ES-I3 (cell line): ENCODE data around the gene ADARB1.
"Not testable (repeated sequence)": the region's sequence is repeated elsewhere in the genome, so short reads cannot be mapped to it uniquely, and the experiment has no call there.

Source experiments
- H3K36me3 ChIP-seq: 2 replicates; pipeline ENCODE4 v1.6.1; 2013; ENCODE audit warnings: mild to moderate bottlenecking, low read length, control low read depth, moderate library complexity; ENCODE audit not compliant: insufficient read depth
- H3K4me1 ChIP-seq: 2 replicates; pipeline ENCODE4 v1.6.1; 2013; ENCODE audit warnings: mild to moderate bottlenecking, control low read depth, low read length; ENCODE audit not compliant: insufficient read depth
- H3K9ac ChIP-seq: 2 replicates; pipeline ENCODE4 v1.6.1; 2013; ENCODE audit warnings: low read depth, mild to moderate bottlenecking, low read length, moderate library complexity
- H3K9me3 ChIP-seq: 2 replicates; pipeline ENCODE4 v1.6.1; 2013; ENCODE audit warnings: mild to moderate bottlenecking, low read length, moderate library complexity; ENCODE audit not compliant: control insufficient read depth, insufficient read depth

ADARB1 gene

DNA sequence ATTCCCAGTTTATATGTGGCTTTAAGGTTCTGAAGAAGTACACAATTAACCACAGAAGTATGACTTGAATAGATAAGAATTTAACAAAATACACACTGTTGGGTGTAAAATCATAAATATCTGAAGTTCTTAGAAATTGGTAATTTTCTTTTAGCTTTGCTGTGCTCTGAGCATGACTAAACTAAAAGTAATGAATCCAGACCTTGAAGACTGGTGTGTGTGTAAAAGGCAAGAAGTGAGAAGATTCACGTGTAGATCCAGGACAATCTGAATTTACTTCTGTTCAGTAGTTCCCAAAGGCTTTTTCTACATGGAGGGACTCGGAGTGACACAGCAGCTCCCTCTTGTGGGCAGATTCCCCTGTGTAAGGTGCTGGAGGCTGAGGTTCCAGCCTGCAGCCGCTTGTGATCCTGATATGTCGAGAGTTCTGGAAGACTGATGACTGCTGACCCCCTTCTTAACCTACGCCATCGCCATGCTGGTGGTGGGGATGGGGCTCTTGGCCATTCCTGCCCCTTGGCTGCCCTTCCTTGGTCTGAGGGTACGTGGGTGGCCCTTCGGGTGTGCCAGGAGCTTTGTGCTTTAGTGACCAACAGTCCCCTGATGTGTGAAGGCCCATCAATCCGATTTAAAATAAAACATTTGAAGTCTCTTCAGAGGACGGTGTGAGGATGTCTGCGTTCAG lies 62.7 kb downstream of the ADARB1 start:
- H3K4me1 ChIP-seq: no peaks in the 10 kb centered on the region
- no peaks in the 10 kb centered on the region for H3K36me3 ChIP-seq
- H3K9me3 ChIP-seq: no peaks in the 10 kb centered on the region
- H3K9ac ChIP-seq: no peak overlapping the region

DNA sequence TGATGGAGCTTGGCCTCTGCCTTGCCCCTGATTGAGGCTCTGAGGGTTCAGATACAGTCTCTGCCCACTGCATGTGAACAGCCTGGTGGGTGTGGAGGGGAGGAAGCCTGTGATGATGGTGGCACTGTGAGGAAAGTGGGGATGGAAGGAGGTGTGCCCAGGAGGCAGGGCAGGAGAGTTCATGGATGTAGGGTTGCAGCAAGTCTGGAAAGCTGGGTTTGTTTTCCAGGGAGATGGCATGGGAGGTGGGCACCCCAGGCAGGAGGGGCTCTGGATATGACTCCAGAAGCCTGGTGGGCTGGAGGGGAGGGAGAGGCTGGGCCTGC lies 63.2 kb downstream of the ADARB1 start:
- Histone ChIP-seq H3K36me3 (no peaks in the 10 kb centered on the region), H3K9ac (no peak overlapping the region), H3K9me3 (no peaks in the 10 kb centered on the region)

DNA sequence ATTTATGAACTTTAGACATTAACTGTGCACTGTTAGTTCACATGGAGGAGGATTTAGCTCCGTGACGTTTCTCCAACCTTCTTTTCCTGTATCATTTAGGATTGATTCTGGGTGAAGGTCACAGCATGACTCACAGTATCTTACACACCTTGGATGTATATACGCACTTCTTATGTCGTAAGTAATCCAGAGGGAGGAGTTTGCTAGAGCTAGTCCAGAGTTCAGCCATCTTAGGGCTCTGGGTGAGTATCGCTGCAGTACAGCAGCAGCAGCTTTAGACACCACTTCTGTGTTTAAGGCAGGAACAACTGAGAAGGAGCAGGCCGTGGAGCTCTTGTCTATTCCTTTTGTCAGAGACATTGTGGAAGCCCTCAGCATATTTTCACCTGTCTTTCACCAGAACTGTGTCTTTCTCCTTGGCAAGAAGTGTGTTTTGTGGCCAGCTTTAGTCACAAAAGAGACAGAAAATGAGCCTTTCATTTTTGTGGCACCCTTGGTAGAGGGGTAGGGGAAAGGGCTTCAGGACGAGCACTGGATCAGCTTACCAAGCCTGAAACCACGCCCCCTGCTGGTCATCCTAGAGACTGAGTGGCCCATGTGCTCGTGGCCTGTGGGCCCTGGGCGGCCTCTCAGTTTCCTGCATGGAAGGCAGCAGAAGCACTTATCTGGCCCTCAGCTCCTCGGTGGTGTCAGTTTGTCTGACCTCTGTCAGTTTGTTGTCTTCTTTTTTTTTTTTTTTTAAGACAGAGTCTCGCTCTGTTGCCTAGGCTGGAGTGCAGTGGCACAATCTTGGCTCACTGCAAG lies 64.0 kb downstream of the ADARB1 start:
- H3K36me3 ChIP-seq: no peaks in the 10 kb centered on the region
- no peaks in the 10 kb centered on the region for H3K4me1 ChIP-seq
- no peak overlapping the region for H3K9ac ChIP-seq
- no peaks in the 10 kb centered on the region for H3K9me3 ChIP-seq

More for the DNA sequence above, 63.2 kb downstream of the ADARB1 start:
- no peaks in the 10 kb centered on the region for H3K4me1 ChIP-seq

DNA sequence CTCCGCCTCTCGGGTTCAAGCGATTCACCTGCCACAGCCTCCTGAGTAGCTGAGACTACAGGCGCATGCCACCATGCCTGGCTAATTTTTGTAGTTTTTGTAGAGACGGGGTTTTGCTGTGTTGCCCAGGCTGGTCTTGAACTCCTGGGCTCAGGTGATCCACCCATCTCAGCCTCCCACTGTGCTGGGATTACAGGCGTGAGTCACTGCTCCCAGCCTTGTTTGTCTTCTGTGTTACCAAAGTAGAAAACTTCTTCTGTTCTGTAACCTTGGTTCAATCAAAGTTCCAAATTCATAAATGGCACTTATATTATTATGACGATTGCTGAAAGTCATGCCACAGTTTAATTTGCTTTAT lies 64.6 kb downstream of the ADARB1 start:
- H3K9me3 ChIP-seq, H3K4me1 ChIP-seq, H3K36me3 ChIP-seq, H3K9ac ChIP-seq: not testable (repeated sequence)

DNA sequence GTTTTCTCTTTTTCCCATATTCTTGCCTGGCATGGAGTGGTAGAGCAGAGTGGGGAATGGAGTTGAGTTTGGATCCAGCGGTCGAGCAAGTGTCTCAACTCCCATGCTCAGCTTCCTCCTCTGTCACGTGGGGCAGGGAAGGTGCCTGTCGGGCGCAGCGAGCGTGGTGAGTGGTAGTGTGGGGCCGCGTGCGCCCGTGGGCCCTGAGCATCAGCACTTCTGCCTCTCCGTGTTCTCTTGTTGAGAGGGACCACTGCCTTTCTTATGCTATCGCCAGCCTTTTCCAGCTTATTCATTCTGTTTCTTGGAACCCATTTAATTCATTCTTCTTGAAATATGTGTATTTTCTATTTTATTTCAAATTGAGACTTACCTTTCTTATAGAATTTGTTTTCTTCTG lies 65.1 kb downstream of the ADARB1 start:
- H3K4me1 ChIP-seq: no peaks in the 10 kb centered on the region
- H3K36me3 ChIP-seq: no peaks in the 10 kb centered on the region
- H3K9ac ChIP-seq: no peak overlapping the region
- no peaks in the 10 kb centered on the region for H3K9me3 ChIP-seq

DNA sequence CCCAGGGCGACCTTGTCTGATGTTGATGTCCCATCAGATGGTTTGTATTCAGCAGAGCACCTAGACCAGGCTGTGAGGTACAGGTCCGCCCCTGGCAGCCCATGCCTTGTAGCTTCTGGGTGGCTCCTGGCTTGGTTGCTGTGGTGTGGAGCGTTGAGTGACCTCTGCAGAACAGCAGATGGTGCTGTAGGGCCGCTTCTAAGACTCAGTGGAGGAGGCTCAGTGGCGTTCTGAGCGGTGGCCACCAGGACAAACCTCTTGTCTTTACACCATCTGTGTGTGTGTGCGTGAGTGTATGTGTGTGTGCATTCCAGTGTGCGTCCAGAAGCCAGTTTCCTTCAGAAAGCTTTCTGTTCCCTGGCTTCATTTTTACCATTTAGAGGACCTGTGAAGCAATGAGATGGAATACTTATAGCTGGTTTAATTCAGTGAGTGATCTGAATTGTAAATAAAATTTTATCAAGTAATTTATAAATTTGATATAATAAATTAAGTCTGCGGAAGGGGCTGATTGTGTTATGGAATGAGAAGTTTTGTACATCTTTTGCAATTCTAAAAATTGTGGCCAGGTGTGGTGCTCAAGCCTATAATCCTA lies 66.1 kb downstream of the ADARB1 start:
- no peaks in the 10 kb centered on the region for H3K9me3 ChIP-seq
- no peaks in the 10 kb centered on the region for H3K36me3 ChIP-seq
- no peaks in the 10 kb centered on the region for H3K4me1 ChIP-seq
- no peak overlapping the region for H3K9ac ChIP-seq

DNA sequence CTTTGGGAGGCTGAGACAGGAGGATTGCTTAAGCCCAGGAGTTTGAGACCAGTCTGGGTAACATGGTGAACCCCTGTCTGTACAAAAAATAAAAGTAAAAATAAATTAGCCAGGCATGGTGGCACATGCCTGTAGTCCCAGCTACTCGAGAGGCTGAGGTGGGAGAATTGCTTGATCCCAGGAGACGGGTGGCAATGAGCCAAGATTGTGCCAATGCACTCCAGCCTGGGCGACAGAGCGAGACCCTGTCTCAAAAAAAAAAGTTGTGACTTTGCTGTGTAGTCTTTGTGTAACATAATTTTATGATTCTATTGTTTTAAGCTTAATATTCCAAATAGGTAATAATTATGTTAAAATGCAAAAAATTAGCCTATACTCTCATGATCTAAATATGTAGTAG lies 66.6 kb downstream of the ADARB1 start:
- H3K4me1 ChIP-seq, H3K36me3 ChIP-seq, H3K9ac ChIP-seq, H3K9me3 ChIP-seq: not testable (repeated sequence)

DNA sequence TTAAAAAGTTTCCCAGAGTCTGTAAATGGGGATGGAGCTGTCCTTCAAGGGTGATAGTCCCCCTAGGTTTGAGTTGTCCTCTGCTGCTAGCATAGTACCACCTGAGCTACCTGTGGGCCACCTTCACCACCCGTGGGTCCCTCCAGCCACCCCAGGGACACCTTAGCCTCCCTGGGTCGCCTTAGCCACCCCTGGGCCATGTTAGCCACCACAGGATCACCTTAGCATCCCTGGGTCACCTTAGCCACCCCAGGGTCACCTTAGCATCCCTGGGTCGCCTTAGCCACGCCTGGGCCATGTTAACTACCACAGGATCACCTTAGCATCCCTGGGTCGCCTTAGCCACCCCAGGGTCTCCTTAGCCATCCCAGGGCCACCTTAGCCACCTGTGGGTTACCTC lies 67.1 kb downstream of the ADARB1 start:
- H3K4me1 ChIP-seq: no peaks in the 10 kb centered on the region
- no peaks in the 10 kb centered on the region for H3K36me3 ChIP-seq
- H3K9me3 ChIP-seq: no peaks in the 10 kb centered on the region
- H3K9ac ChIP-seq: no peak overlapping the region

DNA sequence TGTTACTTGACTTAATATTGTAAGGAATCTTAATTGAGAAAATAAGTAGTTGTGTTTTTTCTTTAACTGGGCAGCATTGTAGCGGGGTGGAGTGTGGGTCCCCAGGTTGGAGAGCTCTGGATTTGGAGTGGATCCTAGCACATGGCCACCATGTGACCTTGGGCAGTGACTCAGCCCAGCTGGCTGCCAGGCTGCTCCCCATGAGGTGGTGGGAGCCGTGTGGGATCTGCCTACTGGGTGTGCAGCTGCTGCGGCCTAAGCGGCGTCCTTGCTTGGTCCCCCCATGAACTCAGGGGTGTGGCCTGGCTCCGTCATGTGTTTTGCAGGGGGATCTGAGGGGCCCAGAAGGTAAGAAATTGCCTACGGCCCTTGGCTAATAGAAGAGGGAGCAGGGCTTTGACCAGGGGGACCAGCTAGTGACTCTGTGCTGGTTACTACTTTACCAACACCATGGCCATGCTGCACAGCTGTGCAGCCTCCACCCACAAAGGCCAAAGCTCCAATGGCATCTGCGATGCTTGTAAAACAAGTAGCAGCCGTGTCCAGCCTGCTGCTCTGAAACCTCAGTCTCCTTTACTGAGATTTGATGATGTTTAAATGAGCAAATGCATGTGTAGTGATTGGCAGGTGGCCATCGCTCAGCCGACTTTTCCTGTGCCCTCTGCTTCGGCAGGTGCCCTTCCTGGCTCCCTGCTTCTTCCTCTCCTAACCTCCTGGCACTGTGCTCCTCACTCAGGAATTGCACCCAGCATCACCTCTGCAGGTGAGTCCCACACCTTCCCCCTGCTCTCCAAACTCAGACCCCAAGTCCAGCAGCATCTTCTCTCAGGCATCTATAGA lies 68.3 kb downstream of the ADARB1 start:
- Histone ChIP-seq H3K9me3 (no peaks in the 10 kb centered on the region), H3K36me3 (no peaks in the 10 kb centered on the region)

DNA sequence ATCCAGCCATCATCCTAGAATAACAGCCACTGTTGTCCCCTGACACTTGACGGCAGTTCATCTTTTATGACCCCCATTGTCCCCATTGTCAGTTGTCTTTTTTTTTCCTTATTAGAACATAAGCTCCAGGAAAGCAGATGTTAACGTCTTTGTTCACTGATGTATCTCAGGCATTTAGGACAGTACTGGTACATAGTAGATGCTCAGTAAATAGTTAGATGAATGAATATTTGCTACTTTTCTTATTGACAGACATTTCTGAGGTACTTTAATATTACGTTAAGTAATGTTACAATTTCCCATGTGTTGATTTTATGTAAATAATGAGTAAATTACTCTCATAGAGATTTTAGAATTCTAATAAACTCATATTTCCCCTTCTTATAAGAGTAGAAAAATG lies 69.5 kb downstream of the ADARB1 start:
- Histone ChIP-seq H3K36me3 (no peaks in the 10 kb centered on the region), H3K4me1 (no peaks in the 10 kb centered on the region), H3K9ac (no peak overlapping the region), H3K9me3 (no peaks in the 10 kb centered on the region)

More for the DNA sequence above, 68.3 kb downstream of the ADARB1 start:
- Histone ChIP-seq H3K9ac (no peak overlapping the region), H3K4me1 (no peaks in the 10 kb centered on the region)

DNA sequence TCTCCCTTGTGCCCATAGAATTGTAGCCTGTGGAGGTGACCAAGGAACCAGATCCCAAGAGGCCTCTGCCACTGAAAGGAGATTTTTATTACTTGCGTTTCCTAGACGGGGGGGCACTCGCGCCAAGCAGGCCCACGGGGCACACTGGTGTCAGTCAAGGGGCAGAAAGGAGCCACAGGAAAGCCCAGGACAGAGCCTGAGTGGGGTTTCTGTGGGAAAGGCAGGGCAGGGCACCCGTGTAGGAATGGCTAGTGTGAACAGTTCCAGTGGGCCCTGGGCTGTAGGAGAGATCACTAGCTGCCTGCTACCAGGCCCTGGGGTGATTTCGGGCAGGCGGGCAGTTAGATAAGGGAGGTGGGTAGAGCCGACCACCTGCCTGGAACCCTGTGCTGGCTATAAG lies 70.8 kb downstream of the ADARB1 start:
- no peaks in the 10 kb centered on the region for H3K36me3 ChIP-seq
- H3K9ac ChIP-seq: no peak overlapping the region

DNA sequence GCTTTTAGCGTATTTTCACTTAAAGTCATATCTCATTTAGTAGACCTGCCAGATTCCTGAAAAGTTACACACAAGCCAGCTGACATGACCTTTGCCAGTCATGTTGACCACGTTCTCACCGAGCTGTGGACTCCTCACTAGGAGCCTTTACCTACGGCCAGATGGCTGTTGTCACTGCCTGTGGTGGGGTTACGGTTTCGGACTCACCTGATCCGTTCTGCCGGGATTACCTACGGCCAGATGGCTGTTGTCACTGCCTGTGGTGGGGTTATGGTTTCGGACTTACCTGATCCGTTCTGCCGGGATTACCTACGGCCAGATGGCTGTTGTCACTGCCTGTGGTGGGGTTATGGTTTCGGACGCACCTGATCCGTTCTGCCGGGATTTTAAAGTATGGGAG lies 71.5 kb downstream of the ADARB1 start:
- not testable (repeated sequence) for H3K9me3 ChIP-seq, H3K4me1 ChIP-seq, H3K9ac ChIP-seq, H3K36me3 ChIP-seq

More for the DNA sequence above, 70.8 kb downstream of the ADARB1 start:
- Histone ChIP-seq H3K9me3 (no peaks in the 10 kb centered on the region), H3K4me1 (no peaks in the 10 kb centered on the region)

DNA sequence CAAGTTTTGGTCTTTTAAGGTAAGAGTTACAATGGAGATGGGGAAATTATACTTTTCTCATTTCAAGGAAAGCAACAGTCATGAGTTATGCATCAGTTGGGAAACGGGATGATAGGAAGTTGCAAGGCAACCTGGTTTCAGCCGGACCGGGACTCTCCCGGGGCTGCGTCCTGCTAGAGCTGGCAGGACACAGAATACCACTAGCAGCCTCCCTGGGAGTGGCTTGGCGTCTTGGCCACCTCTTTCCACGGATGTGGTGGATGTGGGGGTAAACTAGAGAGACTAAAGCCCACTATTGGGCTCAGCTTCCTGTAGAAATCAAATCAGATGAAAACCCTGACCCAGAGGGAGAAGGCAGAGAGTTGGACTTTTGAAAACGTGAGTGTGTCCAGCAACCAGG lies 71.9 kb downstream of the ADARB1 start:
- H3K9me3 ChIP-seq: no peaks in the 10 kb centered on the region
- H3K9ac ChIP-seq: no peak overlapping the region
- no peaks in the 10 kb centered on the region for H3K36me3 ChIP-seq
- no peaks in the 10 kb centered on the region for H3K4me1 ChIP-seq

DNA sequence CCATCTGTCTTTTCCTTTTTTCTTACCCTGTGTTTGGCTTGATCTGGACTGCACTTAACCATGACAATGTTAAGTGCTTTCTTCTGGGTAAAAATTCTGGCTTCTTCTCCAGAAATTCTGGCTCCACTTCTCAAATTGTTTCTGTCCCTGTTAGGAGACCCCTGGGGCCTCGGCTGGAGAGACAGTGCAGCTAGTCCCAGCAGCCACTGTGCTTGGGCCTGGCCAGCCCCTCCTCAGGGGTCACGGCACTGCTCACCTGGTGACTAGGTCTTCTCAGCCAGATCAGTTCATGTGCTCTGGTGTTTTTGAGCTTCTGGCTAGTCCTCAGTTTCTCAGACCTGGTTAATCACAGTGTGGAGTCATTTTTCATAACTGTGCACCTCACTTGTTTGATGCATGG lies 72.4 kb downstream of the ADARB1 start:
- no peaks in the 10 kb centered on the region for H3K36me3 ChIP-seq
- no peaks in the 10 kb centered on the region; the same call in 1 of the 2 replicates for H3K4me1 ChIP-seq
- no peaks in the 10 kb centered on the region for H3K9me3 ChIP-seq

More for the DNA sequence above, 72.4 kb downstream of the ADARB1 start:
- no peak overlapping the region for H3K9ac ChIP-seq
